Peyer's patch (tissue), 4 donors: ENCODE measurements around the gene SLC24A5. TPM values are rescaled to one million over a fixed set of nuclear protein-coding genes. Genes with fewer than 3 reads are reported as not detected.
A peak's percentile ranks its signal among the peaks of the same experiment; 100 is the strongest.

ENCODE experiments used
- DNase-seq, 3 donors: peaks; one replicate each; pipeline ENCODE4 v3.0.0-alpha.2; 2017 to 2019
- H3K27ac ChIP-seq, 4 donors: fragments of 200-600 bp; sonication (generic); one replicate each; pipeline ENCODE4 v1.5.1; 2016 to 2019
- H3K27me3 ChIP-seq, 2 donors: fragments of 200-600 bp; sonication (generic); one replicate each; pipeline ENCODE4 v1.5.1; 2019
- H3K36me3 ChIP-seq, 3 donors: fragments of 200-600 bp; sonication (generic); one replicate each; pipeline ENCODE4 v1.5.1; 2016 to 2019
- H3K4me1 ChIP-seq, 4 donors: fragments of 200-600 bp; sonication (generic); one replicate each; pipeline ENCODE4 v1.5.1; 2016 to 2019
- H3K4me3 ChIP-seq, 4 donors: fragments of 200-600 bp; sonication (generic); 1 replicate in 3 of 4; 2 replicates in 1 of 4; pipeline ENCODE4 v1.5.1; 2016 to 2019; ENCODE audit warnings: mild to moderate bottlenecking in 1 of 4
- H3K9me3 ChIP-seq, 4 donors: fragments of 200-600 bp; sonication (generic); one replicate each; pipeline ENCODE4 v1.5.1; 2016 to 2019; ENCODE audit warnings: mild to moderate bottlenecking in 1 of 4
- CTCF ChIP-seq, 6 experiments: fragments of 450-650 bp in 4 of 6; fragments of 200-600 bp in 2 of 6; sonication (generic) in 1 of 6; IDR thresholded peaks; one replicate each; pipeline ENCODE4 v1.5.1; 2017 to 2019; ENCODE audit warnings: antibody characterized with exemption in 6 of 6, mild to moderate bottlenecking in 3 of 6, moderate library complexity in 1 of 6
- POLR2A ChIP-seq, 2 donors: fragments of 450-650 bp; IDR thresholded peaks; one replicate each; pipeline ENCODE4 v1.5.1; 2017; ENCODE audit warnings: antibody characterized with exemption in 2 of 2, mild to moderate bottlenecking in 2 of 2, moderate library complexity in 2 of 2
- total RNA-seq, 4 donors: library from RNA; depleted of rRNA; stranded (reverse); fragments of >200 nt; gene quantifications; one replicate each; pipeline ENCODE4 v1.1.0, GENCODE V29; 2016

Gene SLC24A5
- total RNA-seq, 4 donors from 2014 or later, result not detected

GRCh38 chr15:48190932-48191573 lies 70.3 kb downstream of the SLC24A5 start:
- TF ChIP-seq CTCF (IDR thresholded peaks at IDR 0.05) (no peak), POLR2A (IDR thresholded peaks at IDR 0.05) (no peak)
- Histone ChIP-seq H3K4me1 (peaks cover 0 to 8% (median 0%) of the 10 kb centered on the region in 4 donors), H3K27me3 (no peaks in the 10 kb centered on the region), H3K4me3 (peak overlapping the region in 2 of 4 donors; percentile 21 to 32), H3K36me3 (no peaks in the 10 kb centered on the region), H3K27ac (no peak overlapping the region), H3K9me3 (no peaks in the 10 kb centered on the region)
- peak in 2 of 3 donors; percentile 57 to 74 for DNase-seq

- Histone ChIP-seq H3K27ac (no peak within 1 kb of the TSS), H3K27me3 (no peaks in the 10 kb centered on the region), H3K4me3 (peak within 1 kb of the TSS in 2 of 4 donors; percentile 21 to 32), H3K36me3 (no peaks in the 10 kb centered on the region), H3K9me3 (no peaks in the 10 kb centered on the region), H3K4me1 (peaks cover 0 to 8% (median 0%) of the 10 kb centered on the region in 4 donors)
- TF ChIP-seq CTCF (IDR thresholded peaks at IDR 0.05) (no peak), POLR2A (IDR thresholded peaks at IDR 0.05) (no peak)
- no peak for DNase-seq
Observed at GRCh38 chr15:48191574-48192225, 70.9 kb downstream of the SLC24A5 start, which contains the start of gene CTXN2. Gene CTXN2, plus strand, starts transcription at chr15:48191665. Its CDS starts 9,636 bp downstream, at chr15:48201301.

Other genes with a start within 250 kb of the SLC24A5 start
- 10 to 100 TPM in 2 of 4 donors, 1 to 10 TPM in 2; 5.1 to 44.6 (median 10.1) TPM for gene MYEF2, start 57.3 kb downstream of the SLC24A5 start, total RNA-seq
- not detected for gene CTXN2, start 70.7 kb downstream of the SLC24A5 start, total RNA-seq
- not detected for gene SLC12A1, start 85.3 kb downstream of the SLC24A5 start, total RNA-seq
- gene DUT, start 210.4 kb downstream of the SLC24A5 start, total RNA-seq, result 10 to 100 TPM; 13.7 to 97.4 (median 37.1) TPM